NCI-H2196 (cell line): ENCODE measurements around the gene CRYGD.
"Not testable (repeated sequence)": the region's sequence is repeated elsewhere in the genome, so short reads cannot be mapped to it uniquely, and the experiment has no call there.

Experiments used
- DNase-seq: peaks from one replicate; lab custom pipeline; 2025; ENCODE audit not compliant: unreplicated experiment; lab: John Stamatoyannopoulos, UW

Gene CRYGD

DNA sequence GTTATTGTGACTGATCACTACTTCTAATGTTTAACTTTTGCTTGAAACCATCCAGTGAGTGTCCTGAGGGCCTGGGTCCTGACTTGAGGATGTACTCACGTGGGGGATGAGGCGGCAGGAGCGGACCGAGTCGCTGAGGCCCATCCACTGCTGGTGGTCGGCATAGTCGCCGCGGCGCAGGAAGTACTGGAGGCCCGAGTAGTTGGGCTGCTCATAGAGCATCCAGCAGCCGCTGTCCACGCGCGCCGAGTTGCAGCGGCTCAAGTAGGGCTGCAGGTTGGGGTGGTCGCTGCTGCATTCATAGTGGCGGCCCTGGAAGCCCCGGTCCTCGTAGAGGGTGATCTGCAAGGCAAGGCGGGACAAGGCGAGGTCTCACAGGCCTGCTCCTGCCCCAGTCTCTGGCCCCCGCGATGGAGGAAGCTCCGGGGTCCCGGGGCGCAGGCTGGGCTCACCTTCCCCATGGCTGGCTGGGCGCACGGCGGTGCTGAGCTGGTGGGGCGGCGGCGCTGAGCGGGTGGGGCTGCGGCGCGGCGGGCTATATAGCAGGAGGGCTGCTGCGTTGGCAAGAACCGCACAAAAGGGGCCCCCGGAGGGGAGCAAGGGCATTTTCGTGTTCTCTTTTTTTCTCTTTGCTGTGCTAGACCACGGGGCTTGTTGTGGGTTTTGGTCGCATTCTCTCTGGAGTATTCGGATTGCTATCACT is at the start of gene CRYGD:
TSS of gene CRYGD (minus strand) at position 512 of the 703 bp plus-strand sequence. CDS start at position 461, 51 bp downstream.
- not testable (repeated sequence) for DNase-seq

DNA sequence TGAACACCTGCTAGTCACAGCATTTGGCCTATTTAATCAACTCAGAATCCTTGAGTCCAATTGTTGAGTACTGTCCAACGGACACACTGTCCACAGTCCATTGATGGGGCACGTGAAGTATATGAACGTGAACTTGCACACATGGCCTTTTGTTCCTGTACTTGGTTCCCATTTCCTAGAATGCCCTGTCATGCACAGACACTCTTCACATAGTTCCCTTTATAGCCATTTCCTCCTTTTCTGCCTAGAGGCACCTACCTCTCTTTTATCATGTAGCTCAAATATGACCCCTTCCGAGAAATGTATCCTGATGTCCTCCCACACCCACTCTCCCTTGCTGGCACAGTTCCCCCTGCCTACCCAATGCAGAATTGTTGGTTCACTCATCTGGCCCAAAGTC is 47.8 kb upstream of the CRYGD start:
- DNase-seq: no peak

DNA sequence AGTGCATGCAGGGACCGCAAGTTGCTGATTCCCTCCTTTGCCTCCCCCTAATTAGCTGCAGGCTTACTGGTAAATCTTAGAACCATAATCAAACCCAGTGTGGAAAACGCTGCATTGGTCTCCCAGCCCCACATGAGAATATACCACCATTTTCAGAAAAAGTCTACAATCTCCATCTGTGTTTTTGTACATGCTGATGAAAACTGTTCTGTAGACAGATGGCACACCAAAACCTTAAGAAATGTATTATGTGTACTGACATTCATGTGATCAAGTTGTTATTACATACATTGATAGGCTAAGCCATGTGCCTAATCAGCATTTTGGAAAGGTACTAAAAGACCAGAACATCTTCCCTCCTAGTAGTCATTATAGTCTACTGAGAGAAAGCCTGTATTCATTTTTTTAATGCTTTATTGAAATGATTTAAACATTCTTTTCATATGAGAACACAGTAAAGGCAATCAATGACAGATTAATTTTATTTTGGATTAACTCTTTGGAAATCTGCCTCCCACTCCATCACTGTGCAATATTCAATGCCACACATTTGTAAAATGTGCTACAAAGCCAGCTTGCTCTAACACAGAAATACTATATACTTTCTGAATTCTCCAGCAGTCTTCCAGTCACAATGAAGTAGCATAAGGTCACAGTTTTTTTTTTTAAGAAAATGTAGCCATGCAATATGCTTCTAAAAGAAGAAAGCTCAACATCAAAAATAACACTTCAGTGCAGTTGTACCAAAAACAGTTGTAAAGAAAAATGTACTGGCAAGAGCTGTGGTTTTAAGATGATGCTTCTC is 40.8 kb upstream of the CRYGD start:
- DNase-seq: no peak

DNA sequence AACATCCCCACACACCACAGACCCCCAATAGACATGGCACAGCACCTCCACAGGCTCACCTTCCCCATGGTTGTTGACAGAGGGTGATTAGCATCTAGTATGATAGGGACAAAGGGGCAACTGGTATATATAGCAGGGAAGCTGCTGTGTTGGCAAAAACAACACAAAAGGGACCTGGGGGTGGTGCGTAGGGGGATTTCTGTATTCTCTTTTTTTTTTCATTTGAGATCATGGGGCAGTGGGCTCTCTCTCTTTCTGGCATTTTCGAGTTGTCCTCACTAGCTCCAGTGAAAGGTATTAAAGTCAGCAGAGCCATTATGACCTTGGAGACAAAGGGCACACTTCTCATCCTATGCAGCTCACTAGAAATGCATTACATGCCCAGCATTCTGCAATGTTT is 39.2 kb upstream of the CRYGD start, which contains the start of gene CRYGA:
TSS of gene CRYGA (minus strand) at position 101 of the 400 bp plus-strand sequence. CDS start at position 68, 33 bp downstream.
- no peak for DNase-seq

DNA sequence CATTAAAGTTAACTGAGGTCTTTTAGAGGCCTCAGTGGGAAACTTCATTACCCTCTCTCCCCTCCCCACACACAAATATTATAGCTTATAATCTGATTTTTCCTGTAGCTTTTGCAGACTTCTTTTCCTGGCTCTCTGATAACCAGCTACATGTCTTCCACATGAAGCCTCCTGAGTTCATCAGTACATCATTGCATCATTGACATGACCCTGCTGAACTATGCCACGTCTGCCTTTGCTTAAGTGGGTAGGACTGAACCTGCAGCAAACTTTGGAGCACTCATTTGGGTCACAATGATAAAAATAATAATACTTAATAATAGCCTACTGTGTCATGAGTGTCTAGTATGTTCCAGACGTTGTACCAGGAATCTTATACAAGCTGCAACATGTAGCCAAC is 32.1 kb upstream of the CRYGD start:
- no peak for DNase-seq

DNA sequence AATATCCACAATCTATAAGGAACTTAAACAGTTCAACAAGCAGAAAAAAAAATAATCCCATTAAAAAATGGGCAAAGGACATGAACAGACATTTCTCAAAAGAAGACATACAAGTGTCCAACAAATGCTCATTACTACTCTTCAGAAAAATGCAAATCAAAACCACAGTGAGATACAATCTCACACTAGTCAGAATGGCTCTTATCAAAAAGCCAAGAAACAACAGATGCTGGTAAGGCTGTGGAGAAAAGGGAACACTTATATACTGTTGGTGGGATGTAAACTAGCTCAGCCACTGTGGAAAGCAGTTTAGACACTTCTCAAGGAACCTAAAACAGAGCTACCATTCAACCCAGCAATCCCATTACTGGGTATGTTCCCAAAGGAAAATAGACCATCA is 28.8 kb upstream of the CRYGD start:
- DNase-seq: no peak

DNA sequence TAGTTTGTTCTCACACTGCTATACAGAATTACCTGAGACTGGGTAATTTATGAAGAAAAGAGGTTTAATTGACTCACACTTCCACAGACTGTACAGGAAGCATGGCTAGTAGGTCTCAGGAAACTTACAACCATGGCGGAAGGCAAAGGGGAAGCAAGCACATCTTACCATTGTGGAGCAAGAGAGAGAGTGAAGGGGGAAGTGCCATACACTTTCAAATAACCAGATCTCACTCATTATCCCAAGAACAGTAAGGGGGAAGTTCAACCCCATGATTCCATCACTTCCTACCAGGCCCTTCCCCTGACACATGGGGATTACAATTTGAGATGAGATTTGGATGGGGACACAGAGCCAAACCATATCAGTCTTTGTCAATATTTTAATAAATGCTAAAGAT is 26.6 kb upstream of the CRYGD start:
- DNase-seq: no peak

DNA sequence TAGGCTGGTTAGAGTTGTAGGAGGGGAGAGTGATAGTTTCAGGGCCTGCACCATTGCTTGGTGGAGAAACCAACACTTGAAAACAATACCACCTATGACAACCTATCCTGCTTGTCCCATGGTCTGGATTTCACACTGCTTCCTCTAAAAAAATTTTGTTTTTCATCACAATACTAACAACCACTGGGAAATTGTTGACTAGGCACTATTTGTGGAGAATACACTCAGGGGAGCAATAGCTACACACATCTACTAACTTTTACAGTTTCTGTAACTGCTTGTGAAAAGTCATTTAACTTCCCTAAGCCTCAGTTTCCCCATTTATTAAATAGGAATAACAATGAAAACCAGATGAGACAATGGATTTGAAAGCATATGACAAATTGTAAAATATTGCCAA is 25.8 kb upstream of the CRYGD start:
- DNase-seq: no peak

DNA sequence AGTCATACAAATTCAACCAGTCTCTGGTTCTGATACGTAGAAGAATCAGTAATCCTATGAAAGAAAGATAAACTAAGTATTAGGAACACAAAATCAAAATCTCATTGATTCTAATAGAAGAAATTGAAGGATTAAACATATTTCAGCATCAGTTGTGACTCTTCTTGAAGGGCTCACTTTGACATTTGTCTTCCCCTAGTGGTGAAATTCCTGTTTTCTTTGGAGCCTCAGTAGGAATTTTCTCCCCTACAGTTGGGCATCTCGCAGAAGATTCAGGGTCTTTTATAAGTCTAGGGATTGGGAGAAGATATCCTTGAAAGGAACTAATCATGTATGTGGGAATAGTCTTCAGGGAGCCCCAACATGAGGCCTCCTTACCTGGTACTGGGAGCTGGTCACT is 24.5 kb upstream of the CRYGD start:
- DNase-seq: no peak

DNA sequence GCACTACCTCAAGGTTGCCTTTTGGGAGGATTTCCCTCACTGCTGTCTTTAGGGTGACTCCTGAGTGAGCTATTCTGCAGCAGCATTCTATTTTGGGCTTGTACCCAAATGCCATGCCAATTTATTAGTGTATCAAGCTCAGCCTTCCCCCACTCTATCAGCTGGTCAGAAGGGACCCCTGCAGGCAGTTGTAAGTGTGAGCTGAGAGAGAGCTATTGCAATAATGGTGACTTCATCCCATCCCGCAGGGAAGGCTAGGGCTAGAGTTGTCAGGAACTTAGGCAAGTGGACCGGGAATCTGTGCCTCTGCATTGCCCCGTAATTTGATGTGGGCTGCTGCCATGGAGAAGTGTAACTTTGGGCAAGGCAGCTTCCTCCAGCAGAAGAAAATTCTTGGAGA is 23.4 kb upstream of the CRYGD start:
- DNase-seq: no peak

DNA sequence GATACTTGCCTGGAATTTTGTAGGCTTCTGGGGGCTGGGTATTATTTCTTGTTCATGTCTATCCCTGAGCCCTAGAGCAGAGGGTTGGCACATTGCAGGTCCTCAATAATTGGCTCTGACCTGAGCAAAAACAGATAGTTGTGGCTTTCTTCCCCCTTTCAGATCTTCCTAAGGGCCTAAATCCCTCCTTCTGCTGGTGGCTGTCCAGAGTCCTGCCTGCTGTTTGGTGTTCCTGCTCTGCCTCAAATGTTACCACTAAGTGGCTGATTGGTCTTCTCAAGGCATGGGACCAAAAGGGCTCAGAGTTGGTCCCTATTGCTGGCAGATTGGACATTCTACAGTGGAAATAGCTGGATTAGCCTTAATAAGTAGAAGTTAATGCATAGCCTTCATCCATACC is 22.7 kb upstream of the CRYGD start:
- no peak for DNase-seq

DNA sequence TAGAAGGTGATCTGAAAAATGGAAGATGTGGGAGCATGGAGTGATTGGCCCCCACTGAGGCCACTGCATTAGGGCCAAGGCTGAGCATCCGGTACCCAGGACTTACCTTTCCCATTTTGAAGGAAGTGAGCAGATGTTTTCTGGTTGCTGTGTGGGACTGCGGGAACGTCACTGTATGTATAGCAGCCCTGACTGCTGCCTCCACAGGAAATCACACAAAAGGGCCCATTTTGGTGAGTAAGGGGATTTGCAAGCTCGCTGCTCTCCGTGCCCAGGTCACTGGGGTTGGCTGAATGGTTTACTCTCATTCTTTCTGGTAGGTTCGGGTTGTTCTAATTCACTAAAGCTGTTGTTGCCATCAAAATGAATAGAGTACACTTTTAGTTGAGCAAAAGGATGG is 21.7 kb upstream of the CRYGD start, which contains the start of gene CRYGB:
TSS of gene CRYGB (minus strand) at position 153 of the 400 bp plus-strand sequence. CDS start at position 115, 38 bp downstream.
- no peak for DNase-seq

DNA sequence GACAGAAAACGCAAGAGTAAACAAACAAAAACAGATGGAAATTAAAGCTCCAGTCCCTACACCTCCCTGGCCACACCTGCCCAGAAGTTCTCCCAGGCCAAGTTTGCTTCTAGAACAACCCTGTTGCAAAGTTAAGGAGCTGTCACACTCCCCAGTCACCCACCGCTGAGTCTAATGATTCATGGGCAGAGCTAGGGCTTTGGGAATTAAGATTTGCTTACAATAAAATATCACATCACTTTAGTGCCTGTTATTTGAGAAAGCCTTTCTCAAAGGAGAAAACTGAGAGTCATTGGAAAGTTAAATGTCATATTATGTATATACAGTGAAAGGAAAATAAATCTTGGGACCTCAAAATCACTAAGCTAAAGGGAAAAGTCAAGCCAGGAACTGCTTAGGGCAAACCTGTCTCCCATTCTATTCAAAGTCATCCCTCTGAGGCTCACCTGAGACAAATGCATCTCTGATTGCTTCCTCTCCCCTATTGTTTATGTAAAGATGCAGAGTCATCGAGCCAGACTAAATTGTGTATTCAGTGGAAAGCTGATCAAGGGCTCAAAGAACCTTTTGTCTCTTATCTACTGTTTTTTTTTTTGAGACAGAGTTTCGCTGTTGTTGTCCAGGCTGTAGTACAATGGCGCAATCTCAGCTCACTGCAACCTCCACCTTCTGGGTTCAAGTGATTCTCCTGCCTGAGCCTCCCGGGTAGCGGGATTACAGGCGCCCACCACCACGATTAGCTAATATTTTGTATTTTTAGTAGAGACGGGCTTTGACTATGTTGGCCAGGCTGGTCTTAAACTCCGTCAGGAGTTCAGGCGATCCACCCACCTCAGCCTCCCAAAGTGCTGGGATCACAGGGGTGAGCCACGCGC is 18.8 kb upstream of the CRYGD start:
- DNase-seq: peak; percentile 15

DNA sequence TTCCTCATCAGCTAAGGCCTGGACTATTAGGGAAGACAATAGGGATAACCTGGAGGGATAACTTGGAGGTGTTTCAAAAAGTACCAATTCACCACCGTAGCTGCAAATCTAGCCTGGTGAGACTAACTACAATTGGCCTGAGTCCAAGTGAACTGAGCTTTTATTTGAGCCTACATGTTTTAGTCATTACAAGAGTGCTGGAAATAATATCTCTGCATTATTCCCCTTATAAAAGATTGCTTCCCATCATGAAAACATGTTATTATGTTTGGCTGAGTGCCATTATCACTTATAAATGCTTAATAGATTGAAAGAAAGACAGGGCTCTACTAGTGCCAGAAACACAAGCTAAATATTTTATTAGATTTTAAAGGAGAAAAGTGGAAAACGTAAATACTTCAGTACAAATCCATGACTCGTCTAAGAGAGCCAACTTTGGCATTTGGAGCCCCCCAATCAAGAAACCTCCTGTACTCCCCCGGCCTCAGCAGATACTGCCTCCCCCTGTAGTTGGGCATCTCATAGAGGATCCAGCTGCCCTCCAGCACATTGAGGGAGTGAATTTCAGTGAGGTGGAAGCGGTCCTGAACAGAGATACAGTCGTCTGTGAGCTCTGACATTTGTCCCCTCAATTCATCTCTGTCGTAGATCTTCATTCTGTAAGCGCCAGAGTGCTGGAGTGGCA is 18.1 kb upstream of the CRYGD start:
- peak; percentile 79 for DNase-seq

DNA sequence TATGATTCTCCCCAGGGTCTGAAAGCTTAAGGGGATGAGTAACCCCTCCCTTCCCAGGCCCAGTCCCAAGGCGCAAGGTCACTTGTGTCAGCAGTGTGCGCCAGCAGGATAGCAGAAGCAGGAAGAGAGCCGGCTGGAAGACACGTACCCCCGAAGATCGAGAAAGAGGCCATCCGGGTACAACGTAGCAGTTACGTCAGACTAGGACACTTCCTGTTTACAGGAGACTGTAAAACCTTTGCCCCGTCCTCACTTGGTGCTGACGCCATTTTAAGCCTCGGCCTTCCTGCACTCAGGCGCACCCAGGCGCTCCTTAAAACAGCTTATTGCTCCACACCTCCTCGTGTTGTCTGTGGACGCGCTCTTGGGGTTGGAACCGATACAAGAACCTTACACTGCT is 15.1 kb upstream of the CRYGD start:
- DNase-seq: no peak

DNA sequence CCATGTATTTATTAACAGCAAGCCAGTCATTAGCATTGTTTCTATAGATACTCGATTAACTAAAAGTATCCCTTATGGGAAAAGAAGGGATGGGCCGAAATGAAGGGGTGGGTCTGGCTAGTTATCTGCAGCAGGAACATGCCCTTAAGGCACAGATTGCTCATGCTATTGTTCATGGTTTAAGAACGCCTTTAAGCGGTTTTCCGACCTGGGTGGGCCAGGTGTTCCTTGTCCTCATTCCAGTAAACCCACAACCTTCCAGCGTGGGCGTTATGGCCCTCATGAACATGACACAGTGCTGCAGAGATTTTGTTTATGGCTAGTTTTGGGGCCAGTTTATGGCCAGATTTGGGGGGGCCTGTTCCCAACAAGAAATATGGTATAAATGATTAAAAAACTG is 14.0 kb upstream of the CRYGD start:
- DNase-seq: not testable (repeated sequence)

DNA sequence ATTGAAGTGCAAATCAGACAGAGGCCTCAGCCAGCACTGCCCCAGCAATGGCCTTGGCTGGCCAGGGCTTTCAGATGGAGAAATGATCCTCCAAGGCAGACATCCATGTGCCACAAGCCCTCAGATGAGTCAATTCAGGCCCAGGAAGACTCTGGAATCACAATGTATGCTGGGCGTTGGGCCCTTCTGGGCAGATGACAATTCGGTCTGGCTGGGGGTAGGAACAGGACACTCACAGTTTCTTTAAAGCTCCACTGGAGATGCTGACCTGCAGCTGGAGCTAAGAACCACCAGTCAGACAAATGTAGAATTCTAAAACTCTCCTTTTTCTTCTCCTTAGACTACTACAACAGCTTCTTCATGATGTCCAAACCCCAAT is 12.4 kb upstream of the CRYGD start:
- no peak for DNase-seq

DNA sequence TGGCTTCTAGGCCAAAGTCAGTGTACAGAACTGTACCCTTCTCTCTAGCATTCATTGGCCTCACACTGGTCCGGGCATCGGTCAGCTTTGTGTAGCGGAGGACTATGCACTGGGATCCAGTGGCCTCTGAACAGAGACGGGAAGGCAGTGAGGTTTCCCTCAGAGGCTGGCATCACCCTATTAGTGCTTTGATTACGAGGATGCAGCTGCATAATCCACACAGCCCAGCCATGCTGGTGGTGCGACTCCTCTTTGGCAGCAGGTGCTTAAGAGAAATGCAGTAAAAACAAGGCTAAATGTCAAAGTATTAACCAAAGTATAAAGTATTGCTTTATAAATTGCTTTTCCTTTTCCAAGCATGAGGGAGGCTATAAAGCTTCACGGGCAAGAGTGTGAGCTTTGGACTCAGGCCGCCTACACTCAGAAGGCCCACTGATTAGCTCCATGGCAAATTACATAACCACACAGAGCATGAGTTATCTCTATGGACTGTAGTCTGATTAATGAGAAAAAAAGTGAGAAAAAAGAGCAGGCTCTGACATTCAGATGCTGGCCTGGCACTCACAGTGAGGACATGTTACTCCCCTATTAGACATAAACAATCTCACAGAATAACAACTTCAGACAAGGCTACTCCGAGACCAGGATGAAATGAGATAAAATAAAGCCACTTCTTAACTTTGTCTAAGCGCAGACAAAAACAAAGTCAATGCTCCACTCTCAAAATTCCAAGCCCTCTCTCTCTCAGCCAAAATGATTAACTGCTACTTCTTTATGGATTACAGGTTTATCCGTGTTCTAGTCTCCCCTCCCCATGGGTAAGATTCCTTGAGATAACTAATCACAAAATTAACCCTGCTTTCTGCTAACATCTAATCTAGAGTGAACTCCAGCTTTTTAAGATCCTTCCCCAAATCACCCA is 11.7 kb upstream of the CRYGD start:
- no peak for DNase-seq

DNA sequence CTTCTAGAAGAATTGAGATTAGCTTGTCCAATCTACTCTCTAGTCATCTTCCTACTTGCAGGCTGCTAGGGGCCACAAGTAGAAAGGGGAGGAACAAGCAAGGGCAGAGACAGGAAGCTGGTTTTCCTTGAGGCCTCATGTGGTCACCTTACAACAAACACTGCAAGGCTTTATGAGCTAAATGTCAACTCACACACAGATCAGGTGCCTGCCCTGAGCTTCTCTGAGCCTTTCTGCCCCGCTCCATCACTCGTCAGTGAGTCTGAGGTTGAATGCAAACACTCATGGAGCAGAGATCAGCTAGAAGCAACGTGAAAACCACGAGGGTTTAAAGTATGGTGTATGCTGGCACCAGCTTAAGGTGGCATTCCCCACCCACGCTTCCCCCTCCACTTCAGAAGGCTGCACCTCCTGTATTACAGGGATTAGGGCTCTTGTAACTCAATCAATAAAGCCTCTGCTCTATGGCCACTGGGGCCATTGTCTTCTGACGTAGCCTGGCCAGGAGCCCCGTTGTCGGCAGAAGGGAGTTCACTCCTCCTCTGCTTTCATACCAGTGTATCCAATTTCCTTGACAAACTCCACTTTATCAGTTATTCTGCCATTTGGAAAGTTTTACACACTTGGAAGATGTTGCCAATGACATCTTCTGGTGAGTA is 10.7 kb upstream of the CRYGD start:
- peak; percentile 22 for DNase-seq
